Muscle layer of duodenum (tissue), 2 donors: ENCODE data around the gene CHKA.

ENCODE experiments used
- H3K27ac ChIP-seq: one replicate; pipeline ENCODE4 v1.7.0; 2013; ENCODE audit warnings: mild to moderate bottlenecking, low read length
- H3K27me3 ChIP-seq: one replicate; pipeline ENCODE4 v1.7.0; 2013; ENCODE audit warnings: low read depth, mild to moderate bottlenecking, control low read depth, low read length
- H3K36me3 ChIP-seq, 2 donors: one replicate each; pipeline ENCODE4 v1.7.0; 2013; ENCODE audit warnings: low read length in 2 of 2, control low read depth in 1 of 2, mild to moderate bottlenecking in 1 of 2; ENCODE audit not compliant: insufficient read depth in 2 of 2, control insufficient read depth in 1 of 2
- H3K4me1 ChIP-seq, 2 donors: one replicate each; pipeline ENCODE4 v1.7.0; 2013; ENCODE audit warnings: low read length in 2 of 2, mild to moderate bottlenecking in 2 of 2, control low read depth in 1 of 2, moderate library complexity in 1 of 2; ENCODE audit not compliant: insufficient read depth in 2 of 2, control insufficient read depth in 1 of 2
- H3K4me3 ChIP-seq, 2 donors: one replicate each; pipeline ENCODE4 v1.7.0; 2013; ENCODE audit warnings: low read length in 2 of 2, low read depth in 1 of 2, mild to moderate bottlenecking in 1 of 2
- H3K9me3 ChIP-seq, 2 donors: one replicate each; pipeline ENCODE4 v1.7.0; 2013; ENCODE audit warnings: low read length in 2 of 2, control low read depth in 1 of 2, mild to moderate bottlenecking in 1 of 2; ENCODE audit not compliant: control insufficient read depth in 1 of 2
- donor health status: healthy.

The CHKA gene

DNA sequence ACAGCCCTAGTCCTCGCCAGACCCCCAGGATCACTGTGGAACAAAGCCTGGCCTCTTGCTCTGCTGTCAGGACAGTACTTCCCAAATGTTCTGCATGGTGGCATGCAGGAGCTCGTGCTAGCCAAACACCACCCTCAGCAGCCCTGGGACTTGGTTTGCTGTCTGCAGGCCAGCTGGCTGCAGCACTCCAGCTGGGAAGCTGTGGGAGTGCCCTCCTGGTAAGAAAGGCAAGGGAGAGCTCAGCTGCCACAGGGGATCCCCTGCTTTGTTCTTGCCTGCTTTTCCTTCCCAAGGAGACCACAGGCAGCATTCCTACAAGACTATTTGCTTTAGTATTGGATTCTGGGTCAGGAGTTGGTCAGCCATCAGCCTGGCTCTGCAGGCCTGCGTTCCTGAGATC, 54.4 kb downstream of the CHKA start:
- Histone ChIP-seq H3K9me3 (no peaks in the 10 kb centered on the region), H3K27ac (no peak overlapping the region), H3K4me3 (no peak overlapping the region), H3K36me3 (peaks cover 58 to 77% of the 10 kb centered on the region in 2 donors), H3K27me3 (no peaks in the 10 kb centered on the region), H3K4me1 (no peaks in the 10 kb centered on the region)

DNA sequence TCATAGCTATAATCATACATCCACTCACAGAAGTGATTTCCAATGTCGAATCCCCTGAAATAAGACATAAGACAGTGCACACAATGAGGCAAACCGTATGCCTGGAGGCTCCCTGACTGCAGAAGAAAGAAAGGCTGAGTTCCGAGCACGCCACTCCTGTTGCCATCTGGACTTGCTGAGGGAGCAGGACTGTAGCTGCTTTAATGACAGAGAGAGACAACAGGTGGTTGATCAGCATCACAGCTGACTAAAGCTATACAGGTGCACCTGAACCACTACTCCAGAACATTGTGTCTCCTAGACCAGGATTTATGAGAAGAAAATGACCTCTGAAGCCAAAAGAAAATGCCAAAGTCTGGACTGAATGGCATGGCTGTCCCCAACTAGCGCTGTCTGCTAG, 55.3 kb downstream of the CHKA start:
- Histone ChIP-seq H3K36me3 (peaks cover 58 to 77% of the 10 kb centered on the region in 2 donors), H3K4me1 (no peaks in the 10 kb centered on the region), H3K9me3 (no peaks in the 10 kb centered on the region), H3K4me3 (no peak overlapping the region), H3K27ac (no peak overlapping the region), H3K27me3 (no peaks in the 10 kb centered on the region)

DNA sequence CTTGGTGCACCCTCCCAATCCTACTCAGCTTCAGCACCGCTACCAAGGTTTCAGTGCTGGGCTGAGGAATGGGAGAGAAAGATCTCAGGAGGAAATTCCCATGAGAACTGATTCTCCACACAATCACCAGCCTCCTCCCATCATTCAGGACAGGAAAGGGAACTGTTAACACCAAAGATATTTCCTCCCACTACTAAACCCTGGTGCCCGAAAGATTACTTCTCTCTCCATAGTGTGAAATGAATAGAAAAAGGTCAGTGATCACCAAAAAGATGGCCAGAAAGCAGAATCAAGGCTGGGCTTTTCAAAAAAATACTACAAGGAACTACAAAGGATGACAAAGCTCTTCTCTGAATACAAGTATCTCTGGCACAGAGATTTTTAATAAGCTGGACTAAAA, 56.3 kb downstream of the CHKA start:
- Histone ChIP-seq H3K27me3 (no peaks in the 10 kb centered on the region), H3K9me3 (no peaks in the 10 kb centered on the region), H3K27ac (no peak overlapping the region), H3K4me1 (no peaks in the 10 kb centered on the region), H3K4me3 (no peak overlapping the region), H3K36me3 (peaks cover 54 to 72% of the 10 kb centered on the region in 2 donors)

DNA sequence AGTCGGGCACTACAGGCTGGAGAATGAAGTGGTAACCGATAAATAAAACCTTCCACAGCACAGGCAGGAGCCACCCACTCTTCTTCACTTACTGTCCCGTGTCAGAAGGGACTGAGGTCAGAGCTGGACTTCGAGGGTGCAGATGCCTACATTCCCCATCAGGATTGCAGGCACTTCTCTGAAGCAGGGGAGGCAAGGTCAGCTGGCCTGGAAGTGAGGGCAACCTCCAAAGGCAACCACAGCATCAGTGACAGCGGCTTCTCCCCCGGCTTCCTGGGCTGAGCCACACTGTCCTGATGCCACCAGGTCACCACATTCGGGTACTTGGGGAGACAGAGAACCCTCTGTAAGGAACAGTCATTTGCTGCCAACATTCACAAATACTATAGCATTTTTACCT, 59.7 kb downstream of the CHKA start:
- H3K4me3 ChIP-seq = no peak overlapping the region

DNA sequence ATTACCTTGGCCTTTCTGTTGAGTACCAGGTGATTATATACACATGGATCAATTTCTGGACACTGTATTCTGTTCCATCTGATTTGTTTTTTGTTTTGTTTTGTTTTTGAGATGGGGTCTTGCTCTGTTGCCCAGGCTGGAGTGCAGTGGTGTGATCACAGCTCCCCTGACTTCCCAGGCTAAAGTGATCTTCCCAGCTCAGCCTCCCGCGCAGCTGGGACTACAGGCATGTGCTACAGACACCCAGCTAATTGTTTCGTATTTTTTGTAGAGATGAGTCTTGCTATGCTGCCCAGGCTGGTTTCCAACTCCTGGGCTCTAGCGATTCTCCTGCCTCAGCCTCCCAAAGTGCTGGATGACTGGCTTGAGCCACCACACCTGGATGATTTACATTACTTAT, 63.4 kb downstream of the CHKA start:
- Histone ChIP-seq H3K9me3 (no peaks in the 10 kb centered on the region), H3K27me3 (no peaks in the 10 kb centered on the region), H3K4me3 (no peak overlapping the region), H3K27ac (no peak overlapping the region), H3K36me3 (peaks cover 17 to 24% of the 10 kb centered on the region in 2 donors), H3K4me1 (no peaks in the 10 kb centered on the region)

More for the DNA sequence above, 59.7 kb downstream of the CHKA start:
- Histone ChIP-seq H3K27me3 (no peaks in the 10 kb centered on the region), H3K4me1 (no peaks in the 10 kb centered on the region), H3K27ac (no peak overlapping the region), H3K9me3 (no peaks in the 10 kb centered on the region), H3K36me3 (peaks cover 34 to 43% of the 10 kb centered on the region in 2 donors)

DNA sequence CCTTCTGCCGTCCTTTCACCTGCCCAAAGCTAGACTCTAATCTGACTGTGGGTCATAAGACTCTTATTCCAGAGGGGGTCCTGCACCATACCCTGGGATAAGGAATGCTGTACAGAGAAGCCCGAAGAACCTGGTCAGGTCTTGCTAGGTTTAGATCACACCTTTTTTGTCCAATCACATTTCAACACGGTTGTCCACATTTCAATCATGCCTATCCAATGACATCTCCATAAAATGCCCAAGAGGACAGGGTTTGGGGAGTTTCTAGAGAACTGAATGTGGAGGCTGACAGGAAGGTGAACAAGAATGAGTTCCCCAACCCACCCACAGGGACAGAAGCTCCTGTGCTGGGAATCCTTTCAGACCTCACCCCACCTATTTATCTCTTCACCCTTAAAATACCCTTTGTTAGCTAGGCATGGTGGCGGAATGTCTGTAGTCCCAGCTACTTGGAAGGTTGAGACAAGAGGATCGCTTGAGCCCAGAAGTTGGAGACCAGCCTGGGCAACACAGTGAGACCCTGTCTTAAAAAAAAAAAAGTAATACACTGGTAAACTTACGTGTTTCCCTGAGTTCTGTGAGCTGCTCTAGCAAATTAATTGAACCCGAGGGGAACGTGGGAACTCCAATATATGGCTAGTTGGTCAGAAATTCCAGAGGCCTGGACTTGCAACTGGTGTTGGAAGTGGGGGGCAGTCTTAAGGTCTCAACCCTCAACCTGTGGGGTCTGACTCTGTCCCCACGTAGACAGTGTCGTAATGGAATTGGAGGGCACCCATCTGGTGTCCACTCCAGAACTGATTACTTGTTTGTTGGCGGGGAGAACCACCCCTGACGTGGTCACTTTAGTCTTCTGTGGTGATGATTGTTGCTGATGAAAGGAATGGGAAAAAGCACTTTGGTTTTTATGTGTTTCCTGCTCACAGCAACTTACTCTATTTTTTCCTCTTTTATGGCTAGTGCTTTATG, 64.6 kb downstream of the CHKA start:
- Histone ChIP-seq H3K4me3 (no peak overlapping the region), H3K9me3 (no peaks in the 10 kb centered on the region), H3K4me1 (no peaks in the 10 kb centered on the region), H3K27me3 (no peaks in the 10 kb centered on the region), H3K36me3 (peaks cover 16 to 31% of the 10 kb centered on the region in 2 donors), H3K27ac (no peak overlapping the region)

DNA sequence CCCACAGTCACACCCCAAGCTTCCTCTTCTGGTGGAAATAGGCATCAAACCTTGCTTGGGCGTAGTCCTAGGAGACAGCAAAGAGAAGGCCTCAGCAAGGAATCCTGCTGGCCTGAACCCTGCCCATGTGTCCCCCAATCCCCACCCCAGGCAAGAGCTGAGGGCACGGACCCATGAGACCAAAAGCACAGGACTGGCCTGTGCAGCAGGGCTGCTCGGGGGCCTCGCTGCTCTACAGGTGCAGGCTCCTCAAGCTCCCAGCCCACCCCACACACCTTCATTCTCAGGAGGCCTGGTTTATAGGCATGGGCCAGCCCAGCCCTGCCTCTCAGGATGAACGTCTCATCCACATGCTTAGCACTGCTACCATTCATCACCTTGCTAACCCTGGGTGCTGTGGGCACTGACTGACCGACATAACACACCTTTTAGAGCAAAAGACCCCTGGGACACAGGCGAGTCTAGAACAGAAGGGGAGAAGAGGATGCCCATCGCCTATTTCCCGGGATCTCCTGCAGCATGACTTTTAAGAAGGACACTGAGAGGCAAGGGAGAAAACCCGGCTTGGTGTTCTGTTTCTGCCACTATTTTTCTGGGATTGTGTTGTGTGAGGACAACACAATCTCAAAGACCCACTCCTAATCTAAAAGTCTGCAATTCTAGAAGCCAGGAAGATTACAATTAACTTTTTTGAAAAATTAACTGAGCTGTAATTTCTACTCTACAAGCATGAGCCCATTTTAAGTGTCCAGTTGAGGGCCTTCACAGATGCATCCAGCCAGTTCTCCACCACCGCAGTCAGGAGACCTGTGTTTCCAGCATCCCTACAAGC, 67.0 kb downstream of the CHKA start:
- no peak overlapping the region for H3K27ac ChIP-seq
- peaks cover 10 to 46% of the 10 kb centered on the region in 2 donors for H3K36me3 ChIP-seq
- H3K27me3 ChIP-seq = no peaks in the 10 kb centered on the region
- no peaks in the 10 kb centered on the region for H3K4me1 ChIP-seq
- H3K4me3 ChIP-seq = no peak overlapping the region
- no peaks in the 10 kb centered on the region for H3K9me3 ChIP-seq

DNA sequence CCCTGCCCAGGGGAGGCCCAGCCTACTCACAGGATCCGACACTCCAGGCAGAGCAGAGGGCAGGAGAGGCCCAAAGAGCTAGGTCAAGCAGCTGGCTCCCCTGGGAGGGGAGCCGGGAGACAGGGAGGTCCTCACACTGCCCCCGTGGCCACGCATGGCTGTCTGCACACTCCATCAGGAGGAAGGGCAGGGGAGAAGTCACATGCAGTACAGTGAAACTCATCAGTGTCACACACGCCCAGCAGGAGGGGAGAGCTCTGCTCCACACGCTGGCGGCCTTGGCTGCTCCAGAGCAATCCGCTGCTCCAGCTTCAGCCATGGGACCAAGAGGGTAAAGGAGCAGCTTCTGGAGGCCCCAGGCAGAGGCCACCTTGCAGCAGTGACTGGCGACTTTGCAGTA, 68.1 kb downstream of the CHKA start:
- Histone ChIP-seq H3K4me3 (no peak overlapping the region), H3K27ac (no peak overlapping the region), H3K27me3 (no peaks in the 10 kb centered on the region), H3K36me3 (peaks cover 7 to 54% of the 10 kb centered on the region in 2 donors), H3K4me1 (no peaks in the 10 kb centered on the region), H3K9me3 (no peaks in the 10 kb centered on the region)

DNA sequence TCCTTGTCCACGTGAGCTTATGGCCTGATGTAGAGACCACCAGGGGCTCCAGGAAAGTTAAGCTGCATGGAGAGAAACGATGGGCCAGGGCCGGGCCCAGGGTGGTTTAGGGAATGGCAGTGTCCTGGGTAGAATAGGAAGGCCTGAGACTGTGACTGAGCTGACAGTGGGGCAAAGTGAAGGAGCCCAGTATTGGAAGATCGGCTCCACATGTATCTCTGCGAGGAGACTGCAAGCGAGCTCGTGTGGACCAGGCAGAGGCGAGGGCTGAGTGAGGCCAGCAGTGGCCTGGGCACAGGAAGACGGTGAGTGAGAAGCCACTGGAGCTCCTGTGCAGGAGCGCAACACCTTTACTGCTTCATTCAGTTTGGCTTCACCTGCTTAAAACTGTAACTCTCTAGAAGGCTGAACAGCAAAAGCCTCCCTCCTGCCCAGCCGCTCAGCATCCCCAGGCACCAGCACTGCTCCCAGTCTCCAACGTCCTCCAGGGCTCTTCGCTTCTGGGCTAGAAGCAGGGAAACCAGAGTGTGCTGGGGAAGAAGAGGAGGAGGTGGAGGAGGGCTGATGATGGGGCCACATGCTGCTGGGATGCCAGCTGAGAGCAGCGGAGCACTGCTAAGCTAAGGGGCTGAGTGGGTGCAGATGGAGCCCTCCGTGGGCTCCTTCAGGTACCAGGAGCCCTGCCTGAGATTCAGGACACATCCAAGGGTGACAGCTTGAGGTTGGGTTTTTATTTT, 68.9 kb downstream of the CHKA start:
- Histone ChIP-seq H3K27me3 (no peaks in the 10 kb centered on the region), H3K27ac (no peak overlapping the region), H3K36me3 (peaks cover 9 to 62% of the 10 kb centered on the region in 2 donors), H3K4me1 (no peaks in the 10 kb centered on the region), H3K9me3 (no peaks in the 10 kb centered on the region), H3K4me3 (no peak overlapping the region)

DNA sequence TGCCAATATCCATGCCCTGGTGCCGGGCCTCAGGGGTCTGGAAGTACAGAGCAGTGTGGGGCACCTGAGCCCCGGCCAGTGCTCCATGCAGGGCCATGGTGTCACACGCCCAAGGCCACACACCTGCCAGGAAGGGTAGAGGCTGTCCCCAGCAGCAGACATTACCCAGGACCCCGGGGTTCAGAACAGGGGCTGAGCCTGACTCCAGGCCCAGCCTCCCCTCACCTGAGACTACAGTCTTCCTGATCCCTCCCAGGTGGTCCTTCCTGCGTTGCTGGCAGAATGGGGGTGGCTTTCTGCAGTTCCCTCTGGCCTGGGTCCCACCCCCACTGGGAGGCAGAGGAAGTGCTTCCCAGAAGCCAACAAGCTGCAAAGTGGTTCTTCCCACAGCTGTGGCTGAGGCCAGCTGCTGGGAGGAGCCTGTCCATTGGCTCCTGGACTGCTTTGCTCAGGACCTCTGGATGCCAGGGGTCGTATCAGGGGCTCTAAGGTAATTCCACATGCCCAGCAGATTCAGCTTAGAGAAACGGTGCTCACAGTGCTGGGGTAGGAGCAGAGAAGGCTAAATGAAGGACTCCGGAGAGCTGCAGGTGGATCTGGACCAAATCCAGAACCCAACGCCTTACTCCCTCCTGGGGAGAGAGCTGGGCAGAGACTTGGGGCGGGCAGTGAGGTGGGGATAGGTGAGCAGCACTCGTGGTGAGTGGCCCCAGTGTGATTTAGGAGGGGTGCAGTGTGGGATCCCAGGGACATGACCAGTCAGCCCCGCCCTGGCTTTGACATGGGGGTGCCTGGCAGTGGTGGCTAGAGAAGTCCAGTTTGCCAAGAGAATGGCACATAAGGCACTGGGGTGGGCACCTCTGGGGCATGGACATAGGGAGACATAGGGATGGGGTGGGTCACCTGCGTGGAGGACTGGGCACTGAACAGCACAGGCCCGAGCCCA, 69.7 kb downstream of the CHKA start:
- Histone ChIP-seq H3K4me3 (no peak overlapping the region), H3K27ac (no peak overlapping the region), H3K9me3 (no peaks in the 10 kb centered on the region), H3K27me3 (no peaks in the 10 kb centered on the region), H3K36me3 (peaks cover 9 to 68% of the 10 kb centered on the region in 2 donors), H3K4me1 (no peaks in the 10 kb centered on the region)
